ENCODE results near the gene CCDC70.

The CCDC70 gene

GRCh38 chr13:51910508-51910907, 48.7 kb downstream of the CCDC70 start:
- no peak for TF ChIP-seq ZFX (IDR thresholded peaks at IDR 0.05)
- TF ChIP-seq CTCF (conservative IDR thresholded peaks at IDR 0.05) = no peak
- no peak overlapping the region for H3K27ac ChIP-seq

DNA sequence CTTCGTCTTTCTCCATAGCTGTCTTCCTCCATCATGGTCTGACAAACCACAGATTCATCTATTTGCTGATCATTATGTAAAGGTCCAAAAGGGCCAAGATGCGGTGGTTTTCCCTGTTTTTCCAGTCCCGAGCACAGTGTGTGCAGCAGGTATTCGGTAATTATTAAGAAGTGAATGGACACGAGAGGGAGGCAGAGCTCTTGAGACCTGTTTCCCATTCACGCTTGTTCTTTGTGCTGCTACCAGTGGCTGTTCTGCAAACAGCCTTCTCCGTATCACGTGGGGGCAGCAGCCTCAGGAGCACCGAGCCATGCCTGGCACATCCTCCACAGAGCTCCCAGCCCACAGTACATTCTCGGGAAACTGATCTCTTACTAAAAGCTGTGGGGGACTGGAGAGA, 50.3 kb downstream of the CCDC70 start:
- peak overlapping the region; percentile 39 for H3K27ac ChIP-seq
- TF ChIP-seq CTCF (conservative IDR thresholded peaks at IDR 0.05) (peak; percentile 59), ZFX (IDR thresholded peaks at IDR 0.05) (no peak)

DNA sequence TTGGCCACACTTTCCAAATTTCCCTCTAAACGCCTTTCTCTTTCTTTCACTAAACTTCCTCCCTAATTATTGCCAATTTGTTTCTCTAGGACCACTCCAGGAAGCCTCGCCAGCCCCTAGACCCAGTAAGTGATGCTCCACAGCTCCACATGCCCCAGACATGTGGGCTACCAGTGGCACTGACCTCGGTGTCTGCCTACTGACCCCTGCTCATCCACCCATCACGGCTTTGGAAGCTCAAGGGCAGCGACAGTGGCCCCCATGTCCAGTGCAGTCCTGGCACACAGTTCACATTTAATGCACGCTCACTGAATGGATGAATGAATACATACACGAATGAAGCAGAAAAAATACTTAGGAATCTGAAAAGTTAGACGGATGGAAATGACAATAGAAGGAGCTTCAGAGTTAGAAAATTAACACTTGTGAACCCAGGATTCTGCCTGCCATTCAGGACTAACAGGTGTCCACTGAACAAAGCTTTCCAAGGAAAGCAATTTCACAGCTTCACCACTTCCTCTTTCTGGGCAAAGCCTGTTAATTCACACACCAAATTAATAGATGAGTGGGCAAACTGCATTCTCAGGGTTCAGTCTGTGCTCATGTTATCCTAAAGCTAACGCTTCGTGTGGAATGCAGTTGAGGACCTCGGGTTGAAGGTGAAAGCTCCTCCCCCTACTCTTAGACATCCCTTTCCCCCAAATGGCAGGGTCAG, 50.9 kb downstream of the CCDC70 start:
- TF ChIP-seq CTCF (conservative IDR thresholded peaks at IDR 0.05) (no peak), ZFX (IDR thresholded peaks at IDR 0.05) (no peak)
- H3K27ac ChIP-seq = peak overlapping the region; percentile 39; the same call in 1 of the 2 replicates

GRCh38 chr13:51913421-51914136, 51.8 kb downstream of the CCDC70 start:
- no peak for TF ChIP-seq ZFX (IDR thresholded peaks at IDR 0.05)
- TF ChIP-seq CTCF (conservative IDR thresholded peaks at IDR 0.05) = no peak
- H3K27ac ChIP-seq = no peak overlapping the region

DNA sequence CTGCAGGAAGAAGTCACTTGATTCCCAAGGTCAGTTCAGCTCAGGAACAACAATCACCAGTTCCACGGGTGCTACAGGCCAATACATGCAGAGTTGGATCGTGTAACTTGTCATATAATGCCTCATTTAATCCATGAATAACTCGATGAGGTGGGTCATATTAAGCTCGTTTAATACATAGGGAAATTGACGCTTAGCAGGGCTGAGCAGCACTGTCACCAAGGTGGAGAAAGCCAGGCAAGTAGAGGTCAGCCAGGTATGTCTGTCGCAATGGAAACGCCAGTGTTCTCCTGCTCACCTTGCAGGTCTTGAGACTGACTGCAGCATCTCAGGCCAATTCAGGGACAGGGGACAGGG, 52.3 kb downstream of the CCDC70 start:
- TF ChIP-seq ZFX (IDR thresholded peaks at IDR 0.05) (no peak), CTCF (conservative IDR thresholded peaks at IDR 0.05) (no peak)
- no peak overlapping the region for H3K27ac ChIP-seq
